GM23248 (cell line): ENCODE results near the gene BAX. TPM values are rescaled to one million over a fixed set of nuclear protein-coding genes. Genes with fewer than 3 reads are reported as not detected.

Experiments
- DNase-seq: peaks from one replicate; pipeline ENCODE4 v3.0.0-alpha.2; 2015
- H2AFZ ChIP-seq: fragments of 200-600 bp; sonication (generic); 2 replicates; pipeline ENCODE4 v1.6.1; 2016; ENCODE audit warnings: antibody characterized with exemption
- H3F3A ChIP-seq: fragments of 200-600 bp; sonication (generic); 2 replicates; pipeline ENCODE4 v1.6.1; 2016; ENCODE audit warnings: mild to moderate bottlenecking, antibody characterized with exemption, mixed run types; ENCODE audit not compliant: insufficient read depth
- H3K27ac ChIP-seq: fragments of 200-600 bp; sonication (generic); 2 replicates; pipeline ENCODE4 v1.5.1; 2016; ENCODE audit warnings: mild to moderate bottlenecking
- H3K27me3 ChIP-seq: fragments of 200-600 bp; sonication (generic); replicated peaks from 2 replicates; pipeline ENCODE4 v1.6.1; 2016; ENCODE audit warnings: mild to moderate bottlenecking; ENCODE audit not compliant: insufficient read depth
- H3K36me3 ChIP-seq: fragments of 200-600 bp; sonication (generic); 2 replicates; pipeline ENCODE4 v1.6.1; 2016; ENCODE audit warnings: low read depth, mild to moderate bottlenecking
- H3K4me1 ChIP-seq: fragments of 200-600 bp; sonication (generic); 2 replicates; pipeline ENCODE4 v1.6.1; 2016; ENCODE audit warnings: mild to moderate bottlenecking; ENCODE audit not compliant: insufficient read depth
- H3K4me2 ChIP-seq: fragments of 200-600 bp; sonication (generic); one replicate; pipeline ENCODE4 v1.6.1; 2016; ENCODE audit warnings: mild to moderate bottlenecking; ENCODE audit not compliant: unreplicated experiment
- H3K4me3 ChIP-seq: fragments of 200-600 bp; sonication (generic); 2 replicates; pipeline ENCODE4 v1.5.1; 2016; ENCODE audit warnings: mild to moderate bottlenecking
- H3K79me2 ChIP-seq: fragments of 200-600 bp; sonication (generic); 2 replicates; pipeline ENCODE4 v1.6.1; 2016; ENCODE audit warnings: mild to moderate bottlenecking; ENCODE audit not compliant: insufficient read depth
- H3K9ac ChIP-seq: fragments of 200-600 bp; sonication (generic); 2 replicates; pipeline ENCODE4 v1.6.1; 2016; ENCODE audit warnings: mild to moderate bottlenecking
- H3K9me2 ChIP-seq: fragments of 200-600 bp; sonication (generic); 2 replicates; pipeline ENCODE4 v1.6.1; 2016; ENCODE audit warnings: mixed run types, mild to moderate bottlenecking, moderate library complexity; ENCODE audit not compliant: insufficient read depth
- H3K9me3 ChIP-seq: fragments of 200-600 bp; sonication (generic); one replicate; pipeline ENCODE4 v1.6.1; 2017; ENCODE audit warnings: low read depth
- H4K20me1 ChIP-seq: fragments of 200-600 bp; sonication (generic); 2 replicates; pipeline ENCODE4 v1.6.0; 2016; ENCODE audit not compliant: insufficient read depth
- EZH2 ChIP-seq: fragments of 200-600 bp; sonication (generic); IDR thresholded peaks from 2 replicates; pipeline ENCODE4 v1.6.1; 2018; ENCODE audit warnings: antibody characterized with exemption, mild to moderate bottlenecking; ENCODE audit not compliant: insufficient read depth, poor library complexity, severe bottlenecking
- EZH2phosphoT487 ChIP-seq: fragments of 200-600 bp; sonication (generic); IDR thresholded peaks from 2 replicates; pipeline ENCODE4 v1.6.1; 2018; ENCODE audit warnings: antibody characterized with exemption, moderate library complexity, mild to moderate bottlenecking, low read depth; ENCODE audit not compliant: insufficient read depth
- WGBS, 2 experiments: methylation state at CpG; one replicate each; pipeline ENCODE4 v1.1.6; 2015 to 2017; ENCODE audit warnings: low lambda C conversion rate in 2 of 2, low coverage in 1 of 2; ENCODE audit errors: missing lambda C conversion rate in 2 of 2; 5-methylcytosine and 5-hydroxymethylcytosine counted together
- in situ Hi-C: fragments of 300-500 bp; cut with MboI; formaldehyde crosslinking; loops from 2 replicates; pipeline ENCODE4 v1.15.0; 2020
- polyA plus RNA-seq: library from polyadenylated mRNA; unstranded; fragments of >200 nt; fragmentation: Nextera tagmentation; extraction: Ambion mirVana; gene quantifications from 2 replicates; pipeline ENCODE4 v1.2.1, GENCODE V29; 2016
- total RNA-seq: library from RNA; depleted of rRNA; stranded (reverse); fragments of >200 nt; shearing (Covaris generic); gene quantifications from 2 replicates; pipeline ENCODE4 v1.2.3, GENCODE V29; 2014

BAX gene
- total and polyA plus RNA-seq, 2 experiments from 2014 or later = 97.3 to 106 TPM

- Histone ChIP-seq H4K20me1 (0 out of 2 replicates have a peak, but pooled peaks cover 4% of the 10 kb centered on the region), H3K79me2 (peaks cover 40% of the 10 kb centered on the region), H3K9me2 (no peaks in the 10 kb centered on the region), H3K36me3 (peaks cover 59% of the 10 kb centered on the region), H3K9me3 (no peaks in the 10 kb centered on the region), H3K9ac (no peak overlapping the region), H3F3A (0 out of 2 replicates have a peak, but pooled peaks cover 13% of the 10 kb centered on the region), H3K27ac (no peak overlapping the region), H3K27me3 (no peaks in the 10 kb centered on the region), H3K4me1 (peaks cover 10% of the 10 kb centered on the region; the same call in 1 of the 2 replicates), H3K4me2 (no peak overlapping the region), H3K4me3 (no peak overlapping the region), H2AFZ (no peak overlapping the region)
- in situ Hi-C loops = no loop called here
- 97 to 99% methylated on average over 3 of the region's 3 CpGs for WGBS, 2 experiments
- TF ChIP-seq EZH2phosphoT487 (no peak), EZH2 (no peak)
- no peak for DNase-seq
These were observed 31.5 kb downstream of the BAX start for GRCh38 chr19:48986211-48986610.

- no peaks in the 10 kb centered on the region for H3K27me3 ChIP-seq
- H3K4me3 ChIP-seq = no peak overlapping the region
- no peak overlapping the region for H3K4me2 ChIP-seq
- no peak overlapping the region for H2AFZ ChIP-seq
- peaks cover 10% of the 10 kb centered on the region; the same call in 1 of the 2 replicates for H3K4me1 ChIP-seq
- no peak for TF ChIP-seq EZH2phosphoT487
- TF ChIP-seq EZH2 = no peak
- no peak overlapping the region for H3K9ac ChIP-seq
- no peak for DNase-seq
- H3K9me3 ChIP-seq = no peaks in the 10 kb centered on the region
- H3K9me2 ChIP-seq = no peaks in the 10 kb centered on the region
- in situ Hi-C loops = no loop called here
- no peak overlapping the region for H3K27ac ChIP-seq
- H4K20me1 ChIP-seq = 0 out of 2 replicates have a peak, but pooled peaks cover 4% of the 10 kb centered on the region
- H3K79me2 ChIP-seq = peaks cover 51% of the 10 kb centered on the region
- peaks cover 49% of the 10 kb centered on the region for H3K36me3 ChIP-seq
- 0 out of 2 replicates have a peak, but pooled peaks cover 13% of the 10 kb centered on the region for H3F3A ChIP-seq
- 91% methylated on average over 7 of the region's 7 CpGs for WGBS, 2 experiments
These were observed 32.6 kb downstream of the BAX start for GRCh38 chr19:48987323-48987722.

- H3K9me3 ChIP-seq = no peaks in the 10 kb centered on the region
- no peaks in the 10 kb centered on the region for H3K27me3 ChIP-seq
- H3K9me2 ChIP-seq = no peaks in the 10 kb centered on the region
- no peak for DNase-seq
- no peak overlapping the region for H3K9ac ChIP-seq
- H3K4me2 ChIP-seq = no peak overlapping the region
- no peak overlapping the region for H3K4me3 ChIP-seq
- peaks cover 40% of the 10 kb centered on the region for H3K36me3 ChIP-seq
- WGBS, 2 experiments = 97% methylated on average over 7 of the region's 7 CpGs
- H3F3A ChIP-seq = 0 out of 2 replicates have a peak, but pooled peaks cover 6% of the 10 kb centered on the region
- no peak overlapping the region for H2AFZ ChIP-seq
- H3K79me2 ChIP-seq = peaks cover 58% of the 10 kb centered on the region
- 0 out of 2 replicates have a peak, but pooled peaks cover 4% of the 10 kb centered on the region for H4K20me1 ChIP-seq
- no peak overlapping the region for H3K27ac ChIP-seq
- TF ChIP-seq EZH2phosphoT487 = no peak
- no peak for TF ChIP-seq EZH2
- H3K4me1 ChIP-seq = peaks cover 10% of the 10 kb centered on the region; the same call in 1 of the 2 replicates
- in situ Hi-C loops = no loop called here
These were observed 33.6 kb downstream of the BAX start for GRCh38 chr19:48988286-48988685.

- no peak overlapping the region for H3K4me2 ChIP-seq
- H3K9me3 ChIP-seq = no peaks in the 10 kb centered on the region
- no peak for DNase-seq
- peaks cover 10% of the 10 kb centered on the region; the same call in 1 of the 2 replicates for H3K4me1 ChIP-seq
- H3K9me2 ChIP-seq = no peaks in the 10 kb centered on the region
- no peak overlapping the region for H3K9ac ChIP-seq
- no peaks in the 10 kb centered on the region for H3K27me3 ChIP-seq
- H2AFZ ChIP-seq = no peak overlapping the region
- H3K4me3 ChIP-seq = no peak overlapping the region
- 0 out of 2 replicates have a peak, but pooled peaks cover 5% of the 10 kb centered on the region for H3F3A ChIP-seq
- H3K36me3 ChIP-seq = peaks cover 34% of the 10 kb centered on the region
- in situ Hi-C loops = no loop called here
- H3K27ac ChIP-seq = no peak overlapping the region
- peaks cover 60% of the 10 kb centered on the region for H3K79me2 ChIP-seq
- WGBS, 2 experiments = 89 to 91% methylated on average over 9 of the region's 9 CpGs
- TF ChIP-seq EZH2phosphoT487 (no peak), EZH2 (no peak)
- 0 out of 2 replicates have a peak, but pooled peaks cover 4% of the 10 kb centered on the region for H4K20me1 ChIP-seq
These were observed 34.2 kb downstream of the BAX start for GRCh38 chr19:48988860-48989259.
